HCT116 (cell line): ENCODE results near the gene METRN. TPM values are rescaled to one million over a fixed set of nuclear protein-coding genes. Genes with fewer than 3 reads are reported as not detected.
A peak's percentile ranks its signal among the peaks of the same experiment; 100 is the strongest.

Experiments
- ATAC-seq: fragments of 200-7000 bp; cut with Tn5 transposase; 2 replicates; pipeline ENCODE4 v1.9.1; 2020; ENCODE audit warnings: mild to moderate bottlenecking, moderate library complexity
- BruUV-seq: library from RNA; stranded (reverse); fragments of 400-500 nt; replicated peaks from 2 replicates; lab custom pipeline; 2021; lab: Mats Ljungman, UMichigan
- CTCF ChIA-PET: fragments of 300-600 bp; sonication (Branson Sonifier 250); formaldehyde crosslinking; loops from one replicate; lab custom pipeline; 2021; ENCODE audit warnings: antibody characterized with exemption; lab: Charles Lee
- POLR2A ChIA-PET: fragments of 300-600, 350-600 bp; sonication (Branson Sonifier 250); formaldehyde crosslinking; loops from one replicate; lab custom pipeline; 2021; ENCODE audit warnings: antibody characterized with exemption; lab: Charles Lee
- RAD21 ChIA-PET, 2 experiments: fragments of 300-600 bp; sonication (Branson Sonifier 250); formaldehyde crosslinking; loops; one replicate each; lab custom pipeline; 2023; ENCODE audit warnings: low total read pairs in 2 of 2; ENCODE audit not compliant: uncharacterized antibody in 2 of 2, unreplicated experiment in 2 of 2, low non-redundant PET in 1 of 2; lab: Charles Lee
- DNase-seq: peaks from one replicate; pipeline ENCODE4 v3.0.0-alpha.2; 2010; ENCODE audit warnings: low read depth, low spot score
- H2AFZ ChIP-seq: fragments of 200-600 bp; shearing (Covaris generic), sonication (generic); 2 replicates; pipeline ENCODE4 v1.6.1; 2017; ENCODE audit warnings: low read depth, mixed run types, mixed read lengths, antibody characterized with exemption, low read length; ENCODE audit not compliant: poor library complexity, severe bottlenecking
- H3K27ac ChIP-seq: 2 replicates; pipeline ENCODE4 v1.5.1; 2012; ENCODE audit warnings: low read depth, low read length
- H3K27me3 ChIP-seq: fragments of 200-600 bp; sonication (generic); 2 replicates; pipeline ENCODE4 v1.6.1; 2016; ENCODE audit warnings: mixed run types, low read length, mixed read lengths; ENCODE audit not compliant: insufficient read depth
- H3K36me3 ChIP-seq, 2 experiments: fragments of 200-500 bp in 1 of 2; fragments of 200-600 bp in 1 of 2; sonication (Bioruptor generic) in 1 of 2; sonication (generic) in 1 of 2; 2 replicates each; pipeline versions ENCODE4 v1.5.1 to v1.6.1; 2014 to 2016; ENCODE audit warnings: low read length in 2 of 2, inconsistent platforms in 1 of 2, mixed read lengths in 1 of 2, mixed run types in 1 of 2; ENCODE audit not compliant: insufficient read depth in 2 of 2, control insufficient read depth in 1 of 2
- H3K4me1 ChIP-seq, 2 experiments: fragments of 200-600 bp in 1 of 2; sonication (generic) in 1 of 2; 2 replicates each; pipeline versions ENCODE4 v1.5.1 to v1.6.1; 2012 to 2017; ENCODE audit warnings: low read length in 2 of 2, inconsistent platforms in 1 of 2, mild to moderate bottlenecking in 1 of 2, mixed read lengths in 1 of 2, mixed run types in 1 of 2, moderate library complexity in 1 of 2; ENCODE audit not compliant: insufficient read depth in 2 of 2, control insufficient read depth in 1 of 2
- H3K4me2 ChIP-seq: fragments of 200-600 bp; sonication (generic); 2 replicates; pipeline ENCODE4 v1.6.1; 2017; ENCODE audit warnings: mixed run types, low read length, mixed read lengths
- H3K4me3 ChIP-seq, 2 experiments: fragments of 200-600 bp in 1 of 2; sonication (generic) in 1 of 2; replicated peaks in 1 of 2; 2 replicates each; pipeline ENCODE4 v1.5.1; 2011 to 2016; ENCODE audit warnings: low read length in 2 of 2, control low read depth in 1 of 2, low read depth in 1 of 2, mild to moderate bottlenecking in 1 of 2, mixed read lengths in 1 of 2, mixed run types in 1 of 2
- H3K79me2 ChIP-seq: fragments of 200-600 bp; sonication (generic); 2 replicates; pipeline ENCODE4 v1.6.1; 2017; ENCODE audit warnings: mild to moderate bottlenecking, mixed run types, low read length, moderate library complexity, mixed read lengths; ENCODE audit not compliant: insufficient read depth
- H3K9ac ChIP-seq: fragments of 200-600 bp; sonication (generic); 2 replicates; pipeline ENCODE4 v1.6.1; 2016; ENCODE audit warnings: low read length, mixed read lengths
- H3K9me2 ChIP-seq: fragments of 200-600 bp; sonication (generic), shearing (Covaris generic); 2 replicates; pipeline ENCODE4 v1.6.1; 2017; ENCODE audit warnings: mixed run types, mild to moderate bottlenecking, moderate library complexity; ENCODE audit not compliant: insufficient read depth
- H3K9me3 ChIP-seq, 2 experiments: fragments of 200-500 bp in 1 of 2; fragments of 200-600 bp in 1 of 2; sonication (Bioruptor generic) in 1 of 2; sonication (generic) in 1 of 2; 2 replicates each; pipeline ENCODE4 v1.6.1; 2014 to 2017; ENCODE audit warnings: low read length in 2 of 2, mixed read lengths in 2 of 2, inconsistent platforms in 1 of 2, low read depth in 1 of 2, mild to moderate bottlenecking in 1 of 2, mixed run types in 1 of 2, moderate library complexity in 1 of 2; ENCODE audit not compliant: control insufficient read depth in 1 of 2, insufficient read depth in 1 of 2
- H4K20me1 ChIP-seq: fragments of 200-600 bp; sonication (generic), shearing (Covaris generic); 2 replicates; pipeline ENCODE4 v1.6.1; 2017; ENCODE audit warnings: mixed run types, mild to moderate bottlenecking, moderate library complexity; ENCODE audit not compliant: insufficient read depth
- ATF3 ChIP-seq: IDR thresholded peaks from 2 replicates; pipeline ENCODE4 v1.6.1; 2012
- CBX3 ChIP-seq: IDR thresholded peaks from 2 replicates; pipeline ENCODE4 v1.6.1; 2012; ENCODE audit warnings: low read depth
- CEBPB ChIP-seq: IDR thresholded peaks from 2 replicates; pipeline ENCODE4 v1.6.1; 2012; ENCODE audit warnings: low read depth
- CTCF ChIP-seq, 3 experiments: fragments of 200-600 bp in 1 of 3; sonication (generic) in 1 of 3; IDR thresholded peaks in 2 of 3; conservative IDR thresholded peaks in 1 of 3; 2 replicates each; pipeline ENCODE4 v1.5.1; 2012 to 2017; ENCODE audit warnings: low read depth in 2 of 3, low read length in 2 of 3, antibody characterized with exemption in 1 of 3, borderline replicate concordance in 1 of 3, control low read depth in 1 of 3, mild to moderate bottlenecking in 1 of 3, mixed read lengths in 1 of 3, mixed run types in 1 of 3, moderate library complexity in 1 of 3; ENCODE audit not compliant: insufficient read depth in 1 of 3
- ELF1 ChIP-seq: IDR thresholded peaks from 2 replicates; pipeline ENCODE4 v1.6.1; 2012; ENCODE audit warnings: low read depth, borderline replicate concordance
- EZH2 ChIP-seq: fragments of 200-600 bp; sonication (generic); IDR thresholded peaks from 2 replicates; pipeline ENCODE4 v1.6.1; 2017; ENCODE audit warnings: antibody characterized with exemption, mixed run types
- FOSL1 ChIP-seq: IDR thresholded peaks from 2 replicates; pipeline ENCODE4 v1.6.1; 2012; ENCODE audit warnings: low read depth
- JUND ChIP-seq: IDR thresholded peaks from 2 replicates; pipeline ENCODE4 v1.6.1; 2012
- POLR2A ChIP-seq: IDR thresholded peaks from 2 replicates; pipeline ENCODE4 v1.7.0; 2011; ENCODE audit warnings: borderline replicate concordance; ENCODE audit not compliant: insufficient read depth, insufficient read length; ENCODE audit errors: extremely low read depth
- POLR2AphosphoS5 ChIP-seq: IDR thresholded peaks from 2 replicates; pipeline ENCODE4 v1.6.1; 2011; ENCODE audit warnings: mild to moderate bottlenecking, low read depth, low read length, moderate library complexity
- SP1 ChIP-seq: IDR thresholded peaks from 2 replicates; pipeline ENCODE4 v1.6.1; 2012; ENCODE audit warnings: low read depth
- TCF7L2 ChIP-seq: IDR thresholded peaks from 2 replicates; pipeline ENCODE4 v1.7.0; 2011; ENCODE audit warnings: borderline replicate concordance, inconsistent platforms; ENCODE audit not compliant: insufficient read depth, insufficient read length; ENCODE audit errors: extremely low read depth
- ZFX ChIP-seq: fragments of 450-650 bp; IDR thresholded peaks from 2 replicates; pipeline ENCODE4 v1.6.1; 2017
- ZNF274 ChIP-seq: fragments of 200-500 bp; sonication (Bioruptor generic); IDR thresholded peaks from 2 replicates; pipeline ENCODE4 v1.6.1; 2014; ENCODE audit warnings: mild to moderate bottlenecking, low read depth, low read length, inconsistent platforms
- intact Hi-C: fragments of 100-400 bp; cut with micrococcal nuclease; formaldehyde crosslinking; loops from 2 replicates; pipeline ENCODE4 v1.10.0; 2022
- total RNA-seq: library from RNA; stranded (reverse); gene quantifications from one replicate; pipeline ENCODE4 v1.2.1, GENCODE V29; 2021; ENCODE audit not compliant: unreplicated experiment
- TF ChIP-seq, protein P1 (sequence below): IDR thresholded peaks from 2 replicates; pipeline ENCODE4 v1.6.1; 2012; ENCODE audit warnings: low read depth

The METRN gene
- total RNA-seq, 1 experiment from 2014 or later = 193 TPM

- Histone ChIP-seq H4K20me1 (no peaks in the 10 kb centered on the region), H3K27me3 (no peaks in the 10 kb centered on the region), H3K79me2 (no peaks in the 10 kb centered on the region), H3K9ac (no peak overlapping the region), H3K9me2 (no peaks in the 10 kb centered on the region), H3K36me3 (no peaks in the 10 kb centered on the region), H3K4me3 (no peak overlapping the region), H3K27ac (no peak overlapping the region), H3K4me2 (no peak overlapping the region), H3K9me3 (no peaks in the 10 kb centered on the region), H2AFZ (no peak overlapping the region), H3K4me1 (peaks cover 17 to 54% of the 10 kb centered on the region in 2 experiments)
- no peak for DNase-seq
- POLR2A ChIA-PET = no interaction called here
- no TSS peak for BruUV-seq
- CTCF ChIA-PET = interaction anchor here (1.5 kb wide), 1 partner anchor 18 kb away, joined by 3 read pairs; no protein-coding TSS in a partner anchor
- RAD21 ChIA-PET = no interaction called here
- intact Hi-C loops = loop anchor here (5.0 kb wide), 2 partner anchors 167 to 347 kb away; no protein-coding TSS in a partner anchor
- TF ChIP-seq FOSL1 = no peak
- no peak for TF ChIP-seq JUND
- no peak for TF ChIP-seq TCF7L2
- TF ChIP-seq POLR2A = no peak
- no peak for TF ChIP-seq CBX3
- TF ChIP-seq ZNF274 = no peak
- TF ChIP-seq EZH2 = no peak
- TF ChIP-seq SP1 = no peak
- TF ChIP-seq ELF1 = no peak
- TF ChIP-seq ATF3 = no peak
- no peak for TF ChIP-seq ZFX
- ATAC-seq = no peak
Observed at GRCh38 chr16:710500-711075, 4.3 kb upstream of the METRN start.

- ATAC-seq = no peak
- H3K9me3 ChIP-seq = no peaks in the 10 kb centered on the region
- H3K9ac ChIP-seq = no peak overlapping the region
- H3K27ac ChIP-seq = no peak overlapping the region
- no peak overlapping the region for H2AFZ ChIP-seq
- RAD21 ChIA-PET = no interaction called here
- intact Hi-C loops = loop anchor here (5.0 kb wide), 2 partner anchors 166 to 346 kb away; no protein-coding TSS in a partner anchor
- no peaks in the 10 kb centered on the region for H3K27me3 ChIP-seq
- no peak overlapping the region for H3K4me3 ChIP-seq
- DNase-seq = no peak
- H3K4me1 ChIP-seq = peaks cover 17 to 55% of the 10 kb centered on the region in 2 experiments
- CTCF ChIA-PET = interaction anchor here (1.5 kb wide), 1 partner anchor 17 kb away, joined by 3 read pairs; no protein-coding TSS in a partner anchor
- peak overlapping the region; percentile 59; the same call in 1 of the 2 replicates for H3K4me2 ChIP-seq
- H3K79me2 ChIP-seq = peaks cover 4% of the 10 kb centered on the region; the same call in 1 of the 2 replicates
- H3K36me3 ChIP-seq = no peaks in the 10 kb centered on the region
- H4K20me1 ChIP-seq = no peaks in the 10 kb centered on the region
- H3K9me2 ChIP-seq = no peaks in the 10 kb centered on the region
- no TSS peak for BruUV-seq
- POLR2A ChIA-PET = interaction anchor here (2.1 kb wide), 1 partner anchor 77 kb away, joined by 9 read pairs; the partner anchor contains the start of genes CHTF18 and RPUSD1
- TF ChIP-seq POLR2AphosphoS5 (no peak), CEBPB (no peak), CTCF (IDR thresholded peaks at IDR 0.05 in 2 of 3, conservative IDR thresholded peaks at IDR 0.05 in 1 of 3; ENCODE audit: borderline replicate concordance in 1 of 3, insufficient read depth in 1 of 3, low read depth in 2 of 3, low read length in 2 of 3) (no peak), ZFX (no peak), POLR2A (no peak), ELF1 (no peak)
- TF ChIP-seq, protein P1, sequence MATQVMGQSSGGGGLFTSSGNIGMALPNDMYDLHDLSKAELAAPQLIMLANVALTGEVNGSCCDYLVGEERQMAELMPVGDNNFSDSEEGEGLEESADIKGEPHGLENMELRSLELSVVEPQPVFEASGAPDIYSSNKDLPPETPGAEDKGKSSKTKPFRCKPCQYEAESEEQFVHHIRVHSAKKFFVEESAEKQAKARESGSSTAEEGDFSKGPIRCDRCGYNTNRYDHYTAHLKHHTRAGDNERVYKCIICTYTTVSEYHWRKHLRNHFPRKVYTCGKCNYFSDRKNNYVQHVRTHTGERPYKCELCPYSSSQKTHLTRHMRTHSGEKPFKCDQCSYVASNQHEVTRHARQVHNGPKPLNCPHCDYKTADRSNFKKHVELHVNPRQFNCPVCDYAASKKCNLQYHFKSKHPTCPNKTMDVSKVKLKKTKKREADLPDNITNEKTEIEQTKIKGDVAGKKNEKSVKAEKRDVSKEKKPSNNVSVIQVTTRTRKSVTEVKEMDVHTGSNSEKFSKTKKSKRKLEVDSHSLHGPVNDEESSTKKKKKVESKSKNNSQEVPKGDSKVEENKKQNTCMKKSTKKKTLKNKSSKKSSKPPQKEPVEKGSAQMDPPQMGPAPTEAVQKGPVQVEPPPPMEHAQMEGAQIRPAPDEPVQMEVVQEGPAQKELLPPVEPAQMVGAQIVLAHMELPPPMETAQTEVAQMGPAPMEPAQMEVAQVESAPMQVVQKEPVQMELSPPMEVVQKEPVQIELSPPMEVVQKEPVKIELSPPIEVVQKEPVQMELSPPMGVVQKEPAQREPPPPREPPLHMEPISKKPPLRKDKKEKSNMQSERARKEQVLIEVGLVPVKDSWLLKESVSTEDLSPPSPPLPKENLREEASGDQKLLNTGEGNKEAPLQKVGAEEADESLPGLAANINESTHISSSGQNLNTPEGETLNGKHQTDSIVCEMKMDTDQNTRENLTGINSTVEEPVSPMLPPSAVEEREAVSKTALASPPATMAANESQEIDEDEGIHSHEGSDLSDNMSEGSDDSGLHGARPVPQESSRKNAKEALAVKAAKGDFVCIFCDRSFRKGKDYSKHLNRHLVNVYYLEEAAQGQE = no peak
Observed at GRCh38 chr16:711084-711483, 3.8 kb upstream of the METRN start.
